ENCODE data around the gene HMX1. TPM values are rescaled to one million over a fixed set of nuclear protein-coding genes. Genes with fewer than 3 reads are reported as not detected.

Gene HMX1
- total and polyA plus RNA-seq, 2 experiments from 2014 or later: 0.69 TPM; not detected in 1

GRCh38 chr4:8913858-8914460 is 42.3 kb upstream of the HMX1 start:
- peaks cover 14% of the 10 kb centered on the region for H3K27me3 Mint-ChIP-seq (ENCODE audit: insufficient read depth, low read depth, poor library complexity)
- H3K36me3 ChIP-seq (ENCODE audit: insufficient read depth): no peaks in the 10 kb centered on the region

More at GRCh38 chr4:8913858-8914460, 42.3 kb upstream of the HMX1 start:
- Histone ChIP-seq H4K20me1 (replicated peaks; ENCODE audit: insufficient read depth) (no peaks in the 10 kb centered on the region), H3F3A (replicated peaks; ENCODE audit: low read depth) (no peaks in the 10 kb centered on the region), H3K27me3 (ENCODE audit: insufficient read depth) (no peaks in the 10 kb centered on the region), H3K4me3 (no peak overlapping the region), H3K79me2 (replicated peaks; ENCODE audit: insufficient read depth) (no peaks in the 10 kb centered on the region), H2AFZ (no peak overlapping the region), H3K27ac (ENCODE audit: low read depth) (no peak overlapping the region), H3K9me2 (ENCODE audit: insufficient read depth) (no peaks in the 10 kb centered on the region), H3K4me1 (ENCODE audit: insufficient read depth) (no peaks in the 10 kb centered on the region), H3K4me2 (no peak overlapping the region)
- no peaks in the 10 kb centered on the region for H3K4me1 Mint-ChIP-seq
- TF ChIP-seq ETS1 (IDR thresholded peaks at IDR 0.05) (no peak), CREB1 (CRISPR knock-in tag; IDR thresholded peaks at IDR 0.05; ENCODE audit: low read depth) (no peak), ZNF331 (CRISPR knock-in tag; IDR thresholded peaks at IDR 0.05; ENCODE audit: low read depth) (no peak), CTCF (conservative IDR thresholded peaks at IDR 0.05; ENCODE audit: low read depth in 2 of 2) (no peak), JUNB (IDR thresholded peaks at IDR 0.05; ENCODE audit: unreplicated experiment) (no peak), ZNF462 (CRISPR knock-in tag; IDR thresholded peaks at IDR 0.05) (no peak), ZNF114 (CRISPR knock-in tag; IDR thresholded peaks at IDR 0.05) (no peak), STAT1 (IDR thresholded peaks at IDR 0.05; ENCODE audit: unreplicated experiment) (no peak), NANOG (IDR thresholded peaks at IDR 0.05; ENCODE audit: borderline replicate concordance) (no peak), EZH2 (IDR thresholded peaks at IDR 0.05; ENCODE audit: low read depth, unreplicated experiment) (no peak), REST (IDR thresholded peaks at IDR 0.05; ENCODE audit: unreplicated experiment) (no peak), EZH2phosphoT487 (IDR thresholded peaks at IDR 0.05; ENCODE audit: unreplicated experiment) (no peak), POLR2AphosphoS5 (IDR thresholded peaks at IDR 0.05; ENCODE audit: low read depth) (no peak)
- no peaks in the 10 kb centered on the region for H3K36me3 Mint-ChIP-seq (ENCODE audit: low read depth)
- H3K4me3 Mint-ChIP-seq: no peak overlapping the region
- H3K9me3 Mint-ChIP-seq: no peaks in the 10 kb centered on the region
- DNase-seq (ENCODE audit: low spot score) (no peak), ATAC-seq (no peak)
- no peak overlapping the region for H3K27ac Mint-ChIP-seq
